Measurements from ENCODE around the gene HDAC5.

HDAC5 gene

DNA sequence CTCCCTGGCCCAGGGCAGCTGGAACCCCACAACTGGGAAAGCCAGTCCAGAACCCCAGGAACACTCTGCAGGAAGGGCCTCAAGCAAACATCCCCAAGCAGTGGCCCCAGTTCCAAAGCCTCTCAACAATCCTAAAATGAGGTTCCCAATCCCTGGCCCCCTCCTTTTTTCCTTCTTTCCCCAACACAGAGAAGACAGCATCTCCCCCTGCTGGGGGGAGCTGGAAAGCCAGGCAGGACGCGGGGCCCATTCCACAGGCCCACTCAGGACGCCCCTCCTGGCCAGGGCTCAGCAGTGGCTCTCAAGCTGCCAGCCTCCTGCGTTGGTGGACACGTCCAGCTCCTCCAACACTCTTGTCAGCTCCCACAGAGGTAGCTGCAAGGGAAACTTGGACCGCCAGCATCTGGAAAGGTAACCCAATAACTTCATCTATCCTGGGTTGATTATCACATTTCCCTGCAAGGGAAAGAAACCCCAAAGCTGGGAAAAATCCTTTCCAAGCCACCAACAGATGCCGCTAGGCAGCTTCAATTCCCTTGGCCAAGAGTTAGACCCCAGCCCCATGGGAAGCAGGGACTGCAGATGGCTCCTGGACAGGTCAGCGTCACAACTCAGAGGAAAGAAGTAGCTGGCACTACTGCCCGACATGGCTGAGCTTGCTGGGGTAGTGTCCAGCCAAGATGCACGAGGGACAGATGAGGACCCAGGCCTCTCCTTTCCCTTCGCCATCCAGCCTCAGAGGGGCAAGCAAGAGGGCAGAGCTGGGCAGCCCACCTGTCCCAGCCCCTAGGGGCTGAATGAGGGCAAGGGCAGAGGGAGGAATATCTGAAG, 7.6 kb downstream of the HDAC5 start:
- TF ChIP-seq FOXP2 (optimal IDR thresholded peaks at IDR 0.05; ENCODE audit: borderline replicate concordance, extremely low read depth, extremely low read length, insufficient read depth): no peak

DNA sequence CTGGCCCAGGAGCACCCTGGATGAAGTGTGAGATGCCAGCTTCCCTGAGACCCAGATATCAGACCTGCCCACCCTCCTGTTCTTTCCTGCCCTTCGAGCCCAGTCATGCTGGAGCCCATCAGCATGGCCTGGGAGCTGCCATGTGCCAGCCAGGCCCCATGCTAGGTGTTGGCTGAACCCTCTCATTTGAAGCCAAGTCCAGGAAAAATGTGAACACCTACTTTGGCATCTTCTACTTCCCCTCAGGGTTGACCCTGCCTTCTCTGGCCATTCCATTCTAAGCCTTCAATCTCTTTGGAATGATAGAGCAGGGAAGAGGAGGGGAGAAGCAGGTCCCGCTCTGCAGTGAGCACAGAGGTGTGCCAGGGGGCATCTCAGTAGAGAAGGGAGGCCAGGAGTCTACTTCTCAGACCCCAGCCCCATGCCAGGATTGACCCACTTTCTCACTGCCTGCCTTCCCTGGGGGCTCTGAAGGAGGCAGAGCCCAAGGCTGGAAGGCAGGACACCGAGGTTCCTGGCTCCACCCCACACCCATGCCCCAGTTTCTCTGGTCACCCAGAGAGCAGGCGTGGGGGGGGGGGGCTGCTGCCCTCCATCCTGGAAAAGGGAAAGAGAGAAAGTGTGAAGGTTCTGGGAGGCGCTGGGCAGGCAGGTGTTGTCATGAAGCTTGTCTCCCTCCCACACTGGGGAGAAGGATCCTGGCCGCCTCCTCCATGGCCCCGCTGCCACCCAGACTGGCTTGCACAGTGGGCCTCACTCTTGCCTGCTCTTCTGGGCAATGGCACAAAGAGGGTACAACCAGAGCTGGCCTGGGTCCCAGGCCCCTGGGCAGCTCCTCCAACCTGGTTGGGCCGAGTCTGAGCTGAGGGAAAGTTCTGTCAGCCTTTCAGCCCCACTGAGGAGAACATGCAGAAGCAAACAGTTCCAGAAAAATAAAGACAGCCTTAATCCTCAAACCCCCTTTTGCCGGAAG, 9.3 kb downstream of the HDAC5 start:
- no peak for TF ChIP-seq POLR2AphosphoS5 (IDR thresholded peaks at IDR 0.05; ENCODE audit: low read depth, low read length)
- TF ChIP-seq FOXP2 (optimal IDR thresholded peaks at IDR 0.05; ENCODE audit: borderline replicate concordance, extremely low read depth, extremely low read length, insufficient read depth): no peak

GRCh38 chr17:44113382-44113781, 10.1 kb downstream of the HDAC5 start:
- TF ChIP-seq REST (IDR thresholded peaks at IDR 0.05; ENCODE audit: insufficient read depth in 1 of 2, low read depth in 2 of 2, low read length in 2 of 2) (no peak), FOXP2 (optimal IDR thresholded peaks at IDR 0.05; ENCODE audit: borderline replicate concordance, extremely low read depth, extremely low read length, insufficient read depth) (no peak), TAF1 (IDR thresholded peaks at IDR 0.05; ENCODE audit: borderline replicate concordance, insufficient read depth, low read length) (no peak), POLR2AphosphoS5 (IDR thresholded peaks at IDR 0.05; ENCODE audit: low read depth, low read length) (no peak)

- TF ChIP-seq REST (IDR thresholded peaks at IDR 0.05; ENCODE audit: insufficient read depth in 1 of 2, low read depth in 2 of 2, low read length in 2 of 2): no peak
- TF ChIP-seq TAF1 (IDR thresholded peaks at IDR 0.05; ENCODE audit: borderline replicate concordance, insufficient read depth, low read length): no peak
- TF ChIP-seq FOXP2 (optimal IDR thresholded peaks at IDR 0.05; ENCODE audit: borderline replicate concordance, extremely low read depth, extremely low read length, insufficient read depth): no peak
- TF ChIP-seq SIN3A (IDR thresholded peaks at IDR 0.05; ENCODE audit: borderline replicate concordance, insufficient read depth, low read length): no peak
- TF ChIP-seq POLR2AphosphoS5 (IDR thresholded peaks at IDR 0.05; ENCODE audit: low read depth, low read length): no peak
Observed at GRCh38 chr17:44112284-44113280, 10.9 kb downstream of the HDAC5 start.

DNA sequence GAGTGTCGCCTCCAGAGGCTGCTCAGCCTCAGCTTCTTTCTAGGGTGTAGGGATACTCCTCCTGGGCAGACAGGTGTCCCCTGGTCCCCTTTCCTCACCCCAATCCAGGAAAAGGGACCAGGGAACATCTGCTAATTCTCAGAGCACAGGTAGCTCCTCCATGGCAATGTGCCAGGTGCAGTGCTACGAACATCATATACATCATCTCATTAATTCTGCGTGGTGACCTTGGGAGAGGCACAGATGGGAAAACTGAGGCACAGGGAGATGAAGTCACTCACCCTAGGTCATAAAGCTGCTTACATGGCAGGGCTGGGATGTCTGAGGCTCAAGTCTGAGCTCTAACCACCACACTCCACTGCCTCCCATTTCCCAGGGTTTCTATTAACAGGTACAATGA, 11.7 kb downstream of the HDAC5 start:
- TF ChIP-seq POLR2AphosphoS5 (IDR thresholded peaks at IDR 0.05; ENCODE audit: low read depth, low read length) (no peak), FOXP2 (optimal IDR thresholded peaks at IDR 0.05; ENCODE audit: borderline replicate concordance, extremely low read depth, extremely low read length, insufficient read depth) (no peak), REST (IDR thresholded peaks at IDR 0.05; ENCODE audit: insufficient read depth in 1 of 2, low read depth in 2 of 2, low read length in 2 of 2) (no peak), TAF1 (IDR thresholded peaks at IDR 0.05; ENCODE audit: borderline replicate concordance, insufficient read depth, low read length) (no peak), SIN3A (IDR thresholded peaks at IDR 0.05; ENCODE audit: borderline replicate concordance, insufficient read depth, low read length) (no peak)
